Measurements from ENCODE around the gene PPP2R2D.
A peak's percentile ranks its signal among the peaks of the same experiment; 100 is the strongest.
"Not testable (repeated sequence)": the region's sequence is repeated elsewhere in the genome, so short reads cannot be mapped to it uniquely, and the experiment has no call there.

The PPP2R2D gene

GRCh38 chr10:131869344-131869743 lies 31.5 kb upstream of the PPP2R2D start:
- DNase-seq = no peak

- DNase-seq = no peak
These were observed 30.4 kb upstream of the PPP2R2D start for GRCh38 chr10:131870411-131870810.

GRCh38 chr10:131870831-131871672 lies 29.8 kb upstream of the PPP2R2D start:
- DNase-seq = no peak

GRCh38 chr10:131871673-131872005 lies 29.2 kb upstream of the PPP2R2D start:
- no peak for DNase-seq

GRCh38 chr10:131872011-131872826 lies 28.6 kb upstream of the PPP2R2D start:
- no peak for DNase-seq

- peak in 2 of 3 experiments; percentile 9 to 53 for DNase-seq
These were observed 27.9 kb upstream of the PPP2R2D start for GRCh38 chr10:131872827-131873375.

GRCh38 chr10:131874991-131875451 lies 25.8 kb upstream of the PPP2R2D start:
- peak; percentile 66 to 81 (median 72) for DNase-seq

GRCh38 chr10:131875501-131875900 lies 25.3 kb upstream of the PPP2R2D start:
- no peak for DNase-seq

GRCh38 chr10:131876017-131876416 lies 24.8 kb upstream of the PPP2R2D start:
- DNase-seq = no peak

GRCh38 chr10:131876508-131876907 lies 24.3 kb upstream of the PPP2R2D start:
- DNase-seq = no peak

GRCh38 chr10:131880016-131880590 lies 20.7 kb upstream of the PPP2R2D start:
- DNase-seq = no peak

- DNase-seq = no peak
These were observed 19.5 kb upstream of the PPP2R2D start for GRCh38 chr10:131881104-131881880.

GRCh38 chr10:131882151-131882550 lies 18.7 kb upstream of the PPP2R2D start:
- no peak for DNase-seq

GRCh38 chr10:131882590-131883451 lies 18.0 kb upstream of the PPP2R2D start:
- DNase-seq = no peak

- DNase-seq = not testable (repeated sequence)
These were observed 17.0 kb upstream of the PPP2R2D start for GRCh38 chr10:131883621-131884393.

GRCh38 chr10:131885391-131886165 lies 15.2 kb upstream of the PPP2R2D start:
- DNase-seq = no peak

GRCh38 chr10:131886237-131886636 lies 14.6 kb upstream of the PPP2R2D start:
- DNase-seq = no peak

GRCh38 chr10:131888186-131888604 lies 12.6 kb upstream of the PPP2R2D start:
- no peak for DNase-seq

GRCh38 chr10:131889755-131890154 lies 11.1 kb upstream of the PPP2R2D start:
- no peak for DNase-seq

Measured in NCI-H1417 (cell line).